NT2/D1 (cell line): Measurements from ENCODE around the gene SLC24A3.

Source experiments
- DNase-seq: peaks from one replicate; pipeline ENCODE4 v3.0.0-alpha.2; 2011; ENCODE audit warnings: low read depth, low spot score
- H3K27me3 ChIP-seq: 2 replicates; pipeline ENCODE4 v1.6.0; 2011; ENCODE audit warnings: mild to moderate bottlenecking; ENCODE audit not compliant: insufficient read length, insufficient read depth
- H3K36me3 ChIP-seq: 2 replicates; pipeline ENCODE4 v1.6.1; 2011; ENCODE audit warnings: mild to moderate bottlenecking, low read length, mixed read lengths; ENCODE audit not compliant: insufficient read depth, insufficient read length
- H3K4me1 ChIP-seq: 2 replicates; pipeline ENCODE4 v1.5.1; 2011; ENCODE audit not compliant: insufficient read depth, insufficient read length
- H3K4me3 ChIP-seq: 2 replicates; pipeline ENCODE4 v1.5.1; 2011; ENCODE audit warnings: low read depth; ENCODE audit not compliant: insufficient read length
- H3K9ac ChIP-seq: 2 replicates; pipeline ENCODE4 v1.6.0; 2011; ENCODE audit warnings: low read depth; ENCODE audit not compliant: insufficient read length
- H3K9me3 ChIP-seq: 2 replicates; pipeline ENCODE4 v1.5.1; 2011; ENCODE audit warnings: mild to moderate bottlenecking, low read length; ENCODE audit not compliant: insufficient read depth
- SUZ12 ChIP-seq: IDR thresholded peaks from 2 replicates; pipeline ENCODE4 v1.6.1; 2011; ENCODE audit not compliant: insufficient read length, insufficient read depth; ENCODE audit errors: extremely low read depth
- YY1 ChIP-seq: IDR thresholded peaks from 2 replicates; pipeline ENCODE4 v1.6.1; 2011; ENCODE audit not compliant: insufficient read length, insufficient read depth
- ZNF274 ChIP-seq: IDR thresholded peaks from 2 replicates; pipeline ENCODE4 v1.6.1; 2011; ENCODE audit warnings: mild to moderate bottlenecking, low read depth, low read length

The SLC24A3 gene

DNA sequence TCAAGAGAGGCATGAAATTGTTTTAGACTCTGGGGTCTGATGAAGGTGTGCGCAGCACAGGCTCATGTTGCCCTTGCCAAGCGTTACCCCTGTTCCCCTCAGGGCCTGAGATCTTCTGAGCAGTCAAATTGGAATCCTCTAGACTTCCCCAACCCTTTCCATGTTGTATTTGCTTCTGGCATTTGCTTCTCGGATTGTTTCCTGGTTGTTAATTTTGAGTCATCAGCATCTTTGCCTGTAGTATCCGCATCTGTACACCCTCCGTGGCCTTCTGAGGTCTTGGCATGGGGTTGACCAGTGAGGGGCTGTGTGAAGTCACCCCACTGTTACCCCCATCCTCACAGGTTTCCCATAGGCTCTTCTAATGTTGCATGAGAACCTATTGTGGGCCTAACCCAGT is 40.9 kb downstream of the SLC24A3 start:
- no peaks in the 10 kb centered on the region for H3K36me3 ChIP-seq
- no peak for DNase-seq
- no peak overlapping the region for H3K4me3 ChIP-seq

DNA sequence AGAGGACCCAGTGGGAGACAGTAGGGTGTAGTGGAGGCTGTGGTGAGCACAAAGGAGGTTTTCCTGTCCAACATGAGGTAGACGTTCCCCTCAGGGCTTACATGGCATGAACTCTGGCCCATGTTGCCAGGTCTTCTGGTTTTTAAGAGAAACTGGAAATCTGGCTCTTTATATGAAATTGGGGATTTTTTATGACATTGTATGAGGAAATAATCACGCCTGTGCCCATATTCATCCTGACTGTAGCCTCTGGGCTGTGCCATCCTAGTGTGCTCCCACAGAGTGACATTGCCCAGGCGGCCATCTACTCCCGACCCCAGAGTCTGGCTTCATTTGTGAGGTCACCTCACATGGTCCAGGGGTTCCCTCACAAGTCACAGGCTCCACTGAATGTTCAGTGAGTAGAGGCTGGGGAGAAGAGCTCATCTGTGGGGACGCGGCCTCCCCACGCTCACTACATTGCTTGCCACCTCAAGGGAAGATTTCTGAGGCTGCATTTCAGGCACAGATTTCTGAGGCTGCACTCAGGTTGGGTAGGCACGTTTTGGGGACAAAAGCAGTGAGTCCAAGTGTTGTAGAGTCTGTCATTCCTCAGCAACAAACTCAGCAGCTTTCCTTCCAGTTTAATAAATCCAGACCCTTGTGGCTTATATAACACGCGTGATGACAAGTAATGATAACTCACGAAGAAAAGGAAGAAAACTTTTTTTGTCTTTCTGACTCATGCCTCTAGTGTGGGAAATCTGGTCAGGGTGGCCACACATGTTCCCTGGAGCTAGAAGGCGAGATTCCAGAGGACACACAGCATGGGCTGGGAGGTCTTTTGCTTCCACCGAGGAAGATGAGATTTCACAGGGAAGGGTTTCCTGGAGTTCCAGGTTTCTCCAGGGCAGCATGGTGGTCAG is 41.7 kb downstream of the SLC24A3 start:
- no peaks in the 10 kb centered on the region for H3K4me1 ChIP-seq
- no peaks in the 10 kb centered on the region for H3K27me3 ChIP-seq
- H3K9me3 ChIP-seq, result no peaks in the 10 kb centered on the region
- no peak overlapping the region for H3K4me3 ChIP-seq
- TF ChIP-seq YY1, result no peak
- TF ChIP-seq ZNF274, result no peak
- TF ChIP-seq SUZ12, result no peak
- no peak overlapping the region for H3K9ac ChIP-seq
- H3K36me3 ChIP-seq, result no peaks in the 10 kb centered on the region
- no peak for DNase-seq

More for the DNA sequence above, 40.9 kb downstream of the SLC24A3 start:
- Histone ChIP-seq H3K27me3 (no peaks in the 10 kb centered on the region), H3K9ac (no peak overlapping the region), H3K9me3 (no peaks in the 10 kb centered on the region), H3K4me1 (no peaks in the 10 kb centered on the region)
- TF ChIP-seq SUZ12, result no peak
- no peak for TF ChIP-seq YY1
- TF ChIP-seq ZNF274, result no peak

- Histone ChIP-seq H3K27me3 (no peaks in the 10 kb centered on the region), H3K9ac (no peak overlapping the region), H3K36me3 (no peaks in the 10 kb centered on the region), H3K4me3 (no peak overlapping the region), H3K9me3 (no peaks in the 10 kb centered on the region), H3K4me1 (no peaks in the 10 kb centered on the region)
- DNase-seq, result no peak
- TF ChIP-seq YY1 (no peak), SUZ12 (no peak)
These were observed 42.5 kb downstream of the SLC24A3 start for GRCh38 chr20:19254956-19255355.

- DNase-seq, result no peak
- no peak for TF ChIP-seq ZNF274
- no peak for TF ChIP-seq SUZ12
- TF ChIP-seq YY1, result no peak
- Histone ChIP-seq H3K4me1 (no peaks in the 10 kb centered on the region), H3K27me3 (no peaks in the 10 kb centered on the region), H3K9me3 (no peaks in the 10 kb centered on the region), H3K36me3 (no peaks in the 10 kb centered on the region), H3K9ac (no peak overlapping the region), H3K4me3 (no peak overlapping the region)
These were observed 43.6 kb downstream of the SLC24A3 start for GRCh38 chr20:19256085-19256484.

DNA sequence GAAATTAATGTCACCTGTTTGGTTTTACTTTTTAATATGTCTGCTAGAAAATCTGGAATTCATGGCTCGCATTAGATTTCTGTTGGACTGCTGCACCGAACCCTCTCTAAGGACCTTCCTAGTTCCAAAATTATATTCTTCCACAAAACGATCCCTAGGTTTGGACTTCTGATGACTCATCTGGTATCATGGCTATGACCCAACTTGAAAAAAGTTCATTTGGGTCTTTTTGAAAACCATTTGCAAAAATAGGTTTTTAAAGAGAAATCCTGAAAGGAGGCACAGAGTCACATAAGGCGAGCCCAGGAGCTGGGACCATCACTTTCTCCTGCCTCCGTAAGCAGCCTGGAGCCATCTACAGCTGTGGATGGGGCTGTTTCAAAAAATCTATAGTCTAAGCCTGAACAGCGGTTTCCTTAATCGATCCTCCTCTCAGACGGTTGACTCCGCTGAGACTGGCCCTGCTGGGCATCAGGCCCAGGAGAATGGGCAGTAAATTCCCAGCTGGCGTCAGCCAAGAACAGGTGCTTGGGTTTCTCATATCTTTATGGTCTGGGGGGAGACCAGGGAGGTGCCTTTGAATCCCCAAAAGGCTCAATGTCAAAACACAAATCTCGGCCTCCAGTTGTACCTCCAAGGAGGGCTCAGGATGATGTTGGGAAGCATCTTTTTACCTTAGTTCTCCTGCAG is 44.6 kb downstream of the SLC24A3 start:
- no peaks in the 10 kb centered on the region for H3K36me3 ChIP-seq
- H3K4me3 ChIP-seq, result no peak overlapping the region
- no peaks in the 10 kb centered on the region for H3K27me3 ChIP-seq
- H3K9me3 ChIP-seq, result no peaks in the 10 kb centered on the region
- TF ChIP-seq ZNF274, result no peak
- TF ChIP-seq SUZ12, result no peak
- TF ChIP-seq YY1, result no peak
- no peaks in the 10 kb centered on the region for H3K4me1 ChIP-seq
- H3K9ac ChIP-seq, result no peak overlapping the region
- no peak for DNase-seq

DNA sequence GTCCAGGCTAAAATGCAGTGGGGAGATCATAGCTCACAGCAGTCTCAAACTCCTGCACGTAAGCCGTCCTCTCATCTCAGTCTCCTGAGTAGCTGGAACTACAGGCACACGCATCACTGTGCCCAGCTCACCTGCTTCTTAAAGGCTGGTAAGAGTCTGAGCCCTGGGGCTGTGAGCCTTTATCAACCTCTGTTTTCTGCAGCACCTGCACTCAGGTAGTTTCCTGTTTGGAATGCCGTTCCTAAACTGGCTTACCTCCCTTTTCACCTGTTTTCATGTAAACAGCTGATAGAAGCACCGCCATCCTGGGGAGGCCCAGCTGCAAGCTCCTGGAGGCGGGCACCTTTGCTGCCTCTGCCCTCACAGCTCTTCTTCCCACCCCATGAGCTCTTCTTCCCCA is 45.4 kb downstream of the SLC24A3 start:
- Histone ChIP-seq H3K4me1 (no peaks in the 10 kb centered on the region), H3K4me3 (no peak overlapping the region), H3K27me3 (no peaks in the 10 kb centered on the region), H3K9me3 (no peaks in the 10 kb centered on the region), H3K36me3 (no peaks in the 10 kb centered on the region), H3K9ac (no peak overlapping the region)
- DNase-seq, result no peak
- TF ChIP-seq SUZ12, result no peak
- no peak for TF ChIP-seq ZNF274
- TF ChIP-seq YY1, result no peak

DNA sequence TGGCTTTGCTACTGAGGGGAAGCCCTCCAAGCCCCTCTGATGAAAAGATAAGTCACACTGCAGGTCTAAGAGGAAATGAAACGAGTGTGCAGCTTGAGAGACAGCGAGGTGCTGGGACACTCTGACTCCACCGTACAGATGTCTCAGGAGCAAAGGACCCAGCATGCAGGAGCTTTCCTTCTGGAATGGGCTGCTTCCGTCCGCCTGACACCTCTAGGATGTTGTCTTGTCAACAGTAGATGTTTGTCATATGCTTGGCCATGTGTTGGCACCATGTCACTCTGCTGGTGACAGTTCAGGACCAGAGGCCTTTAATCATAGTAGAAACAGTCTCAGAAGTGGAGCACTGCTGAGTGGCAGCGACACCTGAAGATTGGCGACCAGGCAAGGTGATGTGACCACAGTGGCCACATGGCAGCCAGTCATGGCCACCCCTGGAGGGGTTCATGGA is 46.7 kb downstream of the SLC24A3 start:
- Histone ChIP-seq H3K27me3 (no peaks in the 10 kb centered on the region), H3K4me1 (no peaks in the 10 kb centered on the region), H3K9me3 (no peaks in the 10 kb centered on the region), H3K36me3 (no peaks in the 10 kb centered on the region), H3K4me3 (no peak overlapping the region), H3K9ac (no peak overlapping the region)
- TF ChIP-seq SUZ12, result no peak
- TF ChIP-seq YY1, result no peak
- no peak for TF ChIP-seq ZNF274
- DNase-seq, result no peak
